GM23338 (cell line): Measurements from ENCODE around the gene FHL2. TPM values are rescaled to one million over a fixed set of nuclear protein-coding genes. Genes with fewer than 3 reads are reported as not detected.
"Not testable (repeated sequence)": the region's sequence is repeated elsewhere in the genome, so short reads cannot be mapped to it uniquely, and the experiment has no call there.

ENCODE experiments used
- ATAC-seq: fragments of 200-7000 bp; cut with Tn5 transposase; 3 replicates; pipeline ENCODE4 v1.9.1; 2020
- DNase-seq: peaks from one replicate; pipeline ENCODE4 v3.0.0-alpha.2; 2015; ENCODE audit warnings: low spot score
- H2AFZ ChIP-seq: fragments of 200-600 bp; sonication (generic); 2 replicates; pipeline ENCODE4 v1.8.0; 2016; ENCODE audit warnings: antibody characterized with exemption, mild to moderate bottlenecking, moderate library complexity
- H3F3A ChIP-seq: fragments of 200-600 bp; sonication (generic); replicated peaks from 2 replicates; pipeline ENCODE4 v1.8.0; 2017; ENCODE audit warnings: antibody characterized with exemption, mixed run types, low read depth
- H3K27ac ChIP-seq: fragments of 200-600 bp; sonication (generic); 2 replicates; pipeline ENCODE4 v1.6.1; 2016; ENCODE audit warnings: low read depth
- H3K27me3 ChIP-seq: fragments of 200-600 bp; sonication (generic); 2 replicates; pipeline ENCODE4 v1.8.0; 2016; ENCODE audit warnings: mild to moderate bottlenecking, mixed run types, moderate library complexity; ENCODE audit not compliant: insufficient read depth
- H3K36me3 ChIP-seq: fragments of 200-600 bp; sonication (generic); 2 replicates; pipeline ENCODE4 v1.8.0; 2016; ENCODE audit warnings: mild to moderate bottlenecking; ENCODE audit not compliant: insufficient read depth
- H3K4me1 ChIP-seq: fragments of 200-600 bp; sonication (generic); 2 replicates; pipeline ENCODE4 v1.8.0; 2016; ENCODE audit warnings: mild to moderate bottlenecking, moderate library complexity; ENCODE audit not compliant: insufficient read depth
- H3K4me2 ChIP-seq: fragments of 200-600 bp; sonication (generic); 2 replicates; pipeline ENCODE4 v1.7.1; 2017; ENCODE audit warnings: mixed run types
- H3K4me3 ChIP-seq: fragments of 200-600 bp; sonication (generic); 2 replicates; pipeline ENCODE4 v1.6.1; 2016; ENCODE audit warnings: mixed run types
- H3K79me2 ChIP-seq: fragments of 200-600 bp; sonication (generic); replicated peaks from 2 replicates; pipeline ENCODE4 v1.8.0; 2017; ENCODE audit warnings: mild to moderate bottlenecking; ENCODE audit not compliant: insufficient read depth
- H3K9me2 ChIP-seq: fragments of 200-600 bp; sonication (generic); 2 replicates; pipeline ENCODE4 v1.8.0; 2017; ENCODE audit not compliant: insufficient read depth
- H4K20me1 ChIP-seq: fragments of 200-600 bp; sonication (generic); replicated peaks from 2 replicates; pipeline ENCODE4 v1.8.0; 2017; ENCODE audit warnings: mild to moderate bottlenecking; ENCODE audit not compliant: insufficient read depth
- H3K27ac Mint-ChIP-seq: 2 replicates; pipeline ENCODE4 v1.8.0; 2020; ENCODE audit warnings: inconsistent platforms, mild to moderate bottlenecking, moderate library complexity, mixed read lengths
- H3K27me3 Mint-ChIP-seq: 3 replicates; pipeline ENCODE4 v1.8.0; 2022; ENCODE audit warnings: low read depth, mild to moderate bottlenecking, moderate library complexity, mixed read lengths, inconsistent platforms; ENCODE audit not compliant: insufficient read depth, poor library complexity
- H3K36me3 Mint-ChIP-seq: 3 replicates; pipeline ENCODE4 v1.8.0; 2021; ENCODE audit warnings: low read depth, mild to moderate bottlenecking, inconsistent platforms, moderate library complexity, mixed read lengths
- H3K4me1 Mint-ChIP-seq: 3 replicates; pipeline ENCODE4 v1.8.0; 2020; ENCODE audit warnings: mild to moderate bottlenecking, inconsistent platforms, mixed read lengths
- H3K4me3 Mint-ChIP-seq: 3 replicates; pipeline ENCODE4 v1.8.0; 2021; ENCODE audit warnings: moderate library complexity, mild to moderate bottlenecking, inconsistent platforms, mixed read lengths
- H3K9me3 Mint-ChIP-seq: 3 replicates; pipeline ENCODE4 v1.8.0; 2020; ENCODE audit warnings: moderate library complexity, mild to moderate bottlenecking, inconsistent platforms, mixed read lengths
- CTCF ChIP-seq, 2 experiments: fragments of 200-600 bp in 1 of 2; sonication (generic) in 1 of 2; conservative IDR thresholded peaks; 2 replicates each; pipeline versions ENCODE4 v1.5.1 to v1.6.1; 2016 to 2017; ENCODE audit warnings: antibody characterized with exemption in 2 of 2, low read depth in 2 of 2, mild to moderate bottlenecking in 2 of 2, moderate library complexity in 1 of 2
- EZH2 ChIP-seq: fragments of 200-600 bp; sonication (generic); IDR thresholded peaks from one replicate; pipeline ENCODE4 v1.8.0; 2017; ENCODE audit warnings: antibody characterized with exemption, mild to moderate bottlenecking, low read depth; ENCODE audit not compliant: unreplicated experiment
- ZNF462 ChIP-seq: fragments of 250-450 bp; sonication (Bioruptor Pico); IDR thresholded peaks from 2 replicates; pipeline ENCODE4 v1.5.0; 2020; ENCODE audit warnings: mild to moderate bottlenecking, moderate library complexity
- polyA plus RNA-seq: library from polyadenylated mRNA; unstranded; fragments of >200 nt; fragmentation: Nextera tagmentation; extraction: Ambion mirVana; gene quantifications from 2 replicates; pipeline ENCODE4 v1.2.1, GENCODE V29; 2016
- total RNA-seq: library from RNA; depleted of rRNA; stranded (reverse); fragments of >200 nt; shearing (Covaris generic); gene quantifications from 2 replicates; pipeline ENCODE4 v1.2.3, GENCODE V29; 2014

FHL2 gene
- total and polyA plus RNA-seq, 2 experiments from 2014 or later = 29.0 to 30.9 TPM

GRCh38 chr2:105327690-105328089 is 71.2 kb downstream of the FHL2 start (continued):
- no peak for TF ChIP-seq ZNF462 (CRISPR knock-in tag)
- no peak for TF ChIP-seq EZH2
- TF ChIP-seq CTCF (conservative IDR thresholded peaks at IDR 0.05; ENCODE audit: low read depth in 2 of 2) = no peak

- H3F3A ChIP-seq, H3K4me2 ChIP-seq, H3K9me3 Mint-ChIP-seq, H3K27ac ChIP-seq, H3K36me3 ChIP-seq, H3K4me3 Mint-ChIP-seq, H3K27me3 Mint-ChIP-seq, H3K4me3 ChIP-seq, H3K27ac Mint-ChIP-seq, H2AFZ ChIP-seq, ATAC-seq, H3K9me2 ChIP-seq, DNase-seq, H4K20me1 ChIP-seq, H3K36me3 Mint-ChIP-seq: not testable (repeated sequence)
- H3K4me1 ChIP-seq = peaks cover 12% of the 10 kb centered on the region
- peaks cover 65% of the 10 kb centered on the region for H3K79me2 ChIP-seq
- peaks cover 30% of the 10 kb centered on the region for H3K4me1 Mint-ChIP-seq
- H3K27me3 ChIP-seq = peaks cover 14% of the 10 kb centered on the region
Observed at GRCh38 chr2:105327271-105327670, 71.6 kb downstream of the FHL2 start.
